Pulmonary artery endothelial cell (primary cell): ENCODE results near the gene CBL. TPM values are rescaled to one million over a fixed set of nuclear protein-coding genes. Genes with fewer than 3 reads are reported as not detected.
A peak's percentile ranks its signal among the peaks of the same experiment; 100 is the strongest.

Experiments used
- DNase-seq: peaks from one replicate; pipeline ENCODE4 v3.0.0-alpha.2; 2011; ENCODE audit warnings: low read depth, low spot score
- total RNA-seq: library from RNA; depleted of rRNA; stranded (reverse); fragments of >200 nt; gene quantifications from 2 replicates; pipeline ENCODE4 v1.2.3, GENCODE V29; 2014

The CBL gene
- total RNA-seq, 1 donor from 2014 or later = 11.9 TPM

DNA sequence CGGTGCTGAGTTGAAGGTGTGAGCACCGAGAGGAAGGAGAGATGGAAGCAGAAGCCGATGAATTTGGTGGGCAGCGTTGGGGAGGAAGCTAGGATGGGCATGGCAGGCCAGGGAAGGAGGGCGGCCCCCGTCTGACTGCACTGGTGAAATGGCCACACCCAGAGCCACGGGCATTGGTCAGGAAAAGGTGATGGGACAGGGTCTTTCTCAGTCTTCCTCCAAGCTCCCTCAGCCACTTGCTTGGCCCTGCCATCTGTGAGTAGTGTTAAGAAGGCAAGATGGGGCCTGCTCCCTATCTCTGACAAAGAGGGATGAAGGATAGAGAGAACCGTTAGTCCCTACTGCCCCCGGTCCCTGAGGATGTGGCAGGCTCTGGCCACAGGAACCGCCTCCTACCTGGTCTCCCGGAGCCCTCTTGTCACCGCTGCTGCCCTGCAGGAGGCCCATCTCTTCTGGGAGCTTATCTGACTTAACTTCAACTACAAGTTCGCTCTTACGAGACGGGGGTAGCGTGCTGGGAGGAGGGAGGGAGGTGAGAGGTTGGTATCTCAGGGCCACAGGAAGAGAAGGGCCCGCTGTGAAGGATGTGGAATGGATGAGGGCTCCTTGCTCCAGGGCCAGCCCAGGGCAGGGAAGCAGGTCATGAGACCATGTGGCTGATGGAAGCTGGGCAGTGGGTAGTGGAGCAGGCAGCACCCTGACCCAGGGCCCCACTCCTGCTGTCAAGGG is 104.0 kb downstream of the CBL start:
- DNase-seq = no peak

DNA sequence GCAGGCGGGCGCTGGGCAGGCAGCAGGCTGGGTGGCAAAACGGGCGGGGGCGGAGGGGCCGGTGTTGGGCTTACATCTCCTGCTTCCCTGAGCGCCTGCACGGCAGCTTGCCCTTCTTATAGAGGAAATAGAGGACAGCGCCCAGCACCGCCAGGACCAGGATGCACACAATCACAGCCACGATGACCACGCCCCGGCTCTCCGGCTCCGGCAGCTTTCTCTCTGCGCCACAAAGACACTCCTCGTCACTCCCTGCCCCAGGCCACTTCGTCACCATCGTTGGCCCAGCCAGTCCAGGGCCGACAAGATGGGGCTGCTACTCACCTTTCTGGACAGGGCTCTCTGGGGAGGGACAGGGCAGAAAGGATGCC is 104.5 kb downstream of the CBL start:
- DNase-seq = no peak

DNA sequence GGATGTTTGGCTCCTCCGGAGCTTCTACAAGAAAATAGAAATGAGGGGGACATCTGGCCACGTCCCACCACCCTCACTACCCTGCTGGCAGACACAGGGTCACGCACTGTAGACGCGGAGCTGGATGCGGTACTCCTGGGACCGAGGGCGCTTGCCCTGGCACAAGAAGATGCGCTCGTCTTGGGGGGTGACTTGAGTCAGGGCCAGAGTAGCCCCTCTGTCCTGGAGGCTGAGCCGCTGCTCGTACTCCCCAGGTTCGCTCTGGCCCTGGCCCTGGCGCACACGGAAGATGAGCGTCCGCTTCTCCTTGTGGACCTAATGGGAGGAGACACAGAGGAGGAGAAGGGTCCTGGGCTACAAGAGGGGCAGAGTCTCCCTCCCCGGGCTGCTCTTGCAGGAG is 108.6 kb downstream of the CBL start:
- DNase-seq = no peak

DNA sequence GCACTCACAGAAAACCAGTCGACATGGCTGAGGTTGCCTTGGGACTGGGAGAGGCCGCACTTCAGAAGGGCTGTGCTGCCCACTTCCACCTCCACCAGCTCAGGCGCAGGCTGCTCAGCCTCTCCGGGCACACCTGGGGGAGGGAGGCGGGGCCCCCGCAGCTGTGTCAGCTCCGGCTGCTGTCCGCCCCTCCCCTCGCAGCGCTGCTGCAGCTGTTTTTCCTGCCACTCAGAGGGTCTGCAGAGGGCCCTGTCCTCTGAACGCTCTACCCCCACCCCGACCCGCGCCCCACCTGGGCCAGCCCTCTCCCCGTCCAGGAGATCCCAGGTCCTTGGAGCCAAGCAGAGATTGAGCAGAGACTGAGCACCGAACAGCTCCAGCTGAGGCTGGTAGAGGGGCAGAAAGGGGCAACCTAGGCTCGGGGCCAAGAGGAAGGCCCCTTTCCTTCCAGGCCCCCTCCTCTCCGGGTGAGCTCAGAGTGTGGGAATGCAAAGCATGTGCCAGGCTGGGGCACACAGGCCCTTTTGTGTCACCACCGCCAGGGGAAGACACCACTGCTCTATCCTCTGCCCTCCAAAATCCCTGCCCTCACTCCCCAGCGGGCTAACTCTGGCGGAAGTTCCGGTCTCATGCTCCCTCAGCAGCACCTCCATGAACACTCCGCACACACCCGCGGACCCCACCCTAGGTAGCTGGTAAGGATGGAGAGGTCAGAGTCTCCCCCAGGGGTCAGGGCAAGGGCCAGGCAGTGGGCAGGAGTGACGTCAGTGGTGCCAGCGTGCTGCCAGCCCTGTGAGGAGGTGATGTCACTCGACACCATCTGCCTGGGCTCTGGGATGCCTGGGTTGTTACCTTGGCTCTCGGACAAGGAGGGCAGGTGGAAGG is 109.2 kb downstream of the CBL start:
- no peak for DNase-seq

DNA sequence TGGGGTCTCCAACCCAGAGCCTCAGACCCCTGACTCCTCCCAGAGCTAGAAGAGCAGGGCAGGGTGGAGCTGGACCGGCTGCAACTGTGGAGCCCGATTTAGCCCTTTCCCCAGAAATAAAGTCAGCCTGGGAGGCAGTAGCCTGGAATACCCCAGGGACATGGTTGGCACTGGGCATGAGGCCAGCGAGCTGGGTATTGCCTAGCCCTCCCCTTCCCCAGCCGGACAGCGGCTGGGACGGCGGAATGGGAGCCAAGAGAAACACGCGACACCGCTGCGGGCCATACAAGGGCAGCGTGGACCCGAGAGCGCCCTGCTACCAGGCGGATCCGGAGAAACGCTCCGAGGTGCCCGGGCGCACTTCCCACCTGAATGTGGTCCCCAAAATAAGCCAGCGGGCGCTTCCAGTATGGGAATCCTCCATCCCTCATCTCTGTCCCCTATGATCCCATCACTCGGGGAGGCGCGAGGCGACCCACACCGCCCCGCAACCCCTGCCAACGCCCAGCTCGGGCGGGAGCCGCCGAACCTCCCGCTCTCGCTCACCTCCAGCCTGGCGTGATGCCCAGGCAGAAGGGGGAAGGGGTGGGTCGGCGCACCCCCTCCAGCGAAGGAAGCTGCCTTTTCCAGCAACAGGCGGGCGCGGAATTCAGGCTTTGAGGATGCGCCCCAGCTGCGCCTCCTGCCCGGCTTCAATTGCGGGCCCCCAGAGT is 110.0 kb downstream of the CBL start:
- no peak for DNase-seq

DNA sequence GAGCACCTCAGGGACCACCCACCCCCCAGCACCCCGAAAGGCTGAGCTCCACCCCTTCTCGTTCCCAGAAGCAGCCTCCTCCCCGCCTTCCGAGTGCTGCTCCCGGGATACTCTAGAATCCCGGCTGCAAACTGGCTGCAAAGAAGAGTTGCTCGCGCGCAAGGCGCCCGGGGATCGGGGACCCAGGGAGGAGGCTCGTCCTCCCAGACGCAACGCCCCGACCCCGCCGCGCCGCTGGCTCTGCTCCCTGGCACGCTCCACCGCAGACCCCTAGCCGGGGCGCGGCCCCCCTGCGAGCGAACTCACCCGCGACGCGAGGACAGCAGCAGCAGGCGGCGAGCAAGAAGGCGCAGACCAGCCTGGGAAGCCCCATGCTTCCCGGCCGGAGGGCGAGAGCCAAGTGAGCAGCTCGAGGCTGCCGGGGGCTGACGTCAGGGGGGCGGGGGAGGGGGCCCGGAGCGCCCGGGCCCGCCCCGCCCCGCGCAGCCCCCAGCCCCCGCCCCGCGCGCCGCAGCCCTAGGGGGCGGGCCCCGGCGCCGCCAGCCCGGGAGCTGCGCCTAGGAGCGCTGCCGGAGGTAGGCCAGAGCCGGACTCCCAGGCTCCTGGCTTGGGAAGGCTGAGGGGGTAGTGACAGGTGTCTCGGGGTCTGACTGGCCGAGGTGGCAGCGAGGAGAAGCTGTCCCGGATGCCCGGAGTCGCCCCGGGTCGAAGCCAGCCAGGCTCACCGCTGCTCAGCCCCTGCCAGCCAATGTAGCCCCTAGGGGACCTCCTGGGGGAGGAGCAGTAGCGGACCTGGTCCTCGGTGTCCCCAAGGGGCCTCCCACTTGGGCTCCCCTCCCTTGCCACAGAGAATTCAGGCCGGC is 110.8 kb downstream of the CBL start, which contains the start of gene MCAM:
Gene MCAM, minus strand, starts transcription at position 402 of the 863 bp plus-strand sequence. Its CDS starts 29 bp downstream, at position 373.
- DNase-seq = no peak

DNA sequence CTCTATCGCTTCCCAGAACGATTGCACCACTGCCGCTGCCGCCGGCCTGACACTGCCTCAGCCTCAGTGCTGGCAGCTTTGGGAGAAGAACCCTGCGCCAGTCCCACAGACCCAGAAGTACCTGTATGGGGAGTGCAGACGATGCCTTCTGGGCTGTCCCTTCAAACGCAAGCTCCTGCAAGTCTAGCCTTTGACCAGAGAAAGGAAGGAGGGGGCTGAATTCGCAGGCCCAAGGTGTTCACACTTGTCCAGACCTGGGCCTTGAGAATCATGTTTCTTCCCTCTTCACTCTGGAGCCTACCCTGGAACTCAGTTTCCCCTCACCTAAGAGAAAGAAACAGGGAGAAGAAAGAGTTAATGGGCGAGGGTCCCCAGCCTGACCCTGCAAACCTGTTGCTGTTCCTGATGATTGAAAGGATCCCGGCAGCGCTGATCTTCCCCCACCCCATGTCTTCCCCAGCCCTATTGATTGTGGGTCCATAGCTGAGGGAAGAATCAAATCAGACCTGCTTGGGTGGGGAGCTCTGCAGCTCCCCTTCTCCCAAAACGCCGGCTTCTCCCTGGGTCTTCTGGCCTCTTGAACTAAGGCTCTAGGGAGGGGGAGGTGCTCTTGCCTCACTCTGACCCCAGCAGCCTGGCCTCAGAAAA is 111.6 kb downstream of the CBL start:
- DNase-seq = no peak

DNA sequence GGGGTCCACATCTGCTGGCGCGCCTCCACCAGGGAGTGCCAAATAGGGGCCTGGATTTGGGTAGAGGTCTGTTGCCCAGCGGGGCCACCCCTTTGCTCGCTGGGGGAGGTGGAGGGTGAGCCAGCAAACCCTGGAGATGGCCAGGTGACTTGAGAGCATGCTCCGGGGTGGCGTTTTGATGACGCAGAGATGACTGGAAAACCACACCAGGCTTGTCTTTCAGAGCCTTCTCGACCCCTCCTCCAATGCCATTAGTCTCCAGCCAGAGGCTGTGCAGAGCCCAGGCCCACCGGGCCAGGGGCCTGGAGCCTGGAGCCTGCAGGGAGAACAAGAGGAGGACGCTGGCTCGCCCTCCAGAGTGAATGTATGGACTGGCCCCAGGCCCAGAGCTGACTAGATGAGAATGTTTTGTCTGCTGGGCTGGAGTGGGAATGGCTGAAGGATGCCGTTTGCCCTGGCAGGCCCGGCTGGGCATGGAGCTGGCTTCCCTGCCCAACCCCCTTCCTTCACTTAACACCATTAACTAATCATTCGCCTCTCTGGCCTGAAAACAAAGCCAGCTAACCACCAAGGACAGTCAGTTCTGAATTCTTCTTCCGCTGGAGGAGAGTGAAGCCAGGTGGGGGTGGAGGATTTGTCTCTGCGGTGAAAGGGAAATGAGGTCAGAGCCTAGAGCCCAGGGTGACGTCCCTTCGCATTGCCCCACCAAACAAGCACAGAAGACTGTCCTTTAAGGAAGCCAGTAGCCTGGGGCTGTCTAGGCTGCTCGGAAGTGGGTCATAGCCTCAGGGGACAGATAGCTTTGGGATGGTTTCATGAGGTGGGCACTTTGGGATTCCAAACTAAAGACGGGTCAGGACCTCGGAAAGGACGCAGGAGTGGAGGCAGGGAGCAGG is 112.3 kb downstream of the CBL start:
- no peak for DNase-seq

DNA sequence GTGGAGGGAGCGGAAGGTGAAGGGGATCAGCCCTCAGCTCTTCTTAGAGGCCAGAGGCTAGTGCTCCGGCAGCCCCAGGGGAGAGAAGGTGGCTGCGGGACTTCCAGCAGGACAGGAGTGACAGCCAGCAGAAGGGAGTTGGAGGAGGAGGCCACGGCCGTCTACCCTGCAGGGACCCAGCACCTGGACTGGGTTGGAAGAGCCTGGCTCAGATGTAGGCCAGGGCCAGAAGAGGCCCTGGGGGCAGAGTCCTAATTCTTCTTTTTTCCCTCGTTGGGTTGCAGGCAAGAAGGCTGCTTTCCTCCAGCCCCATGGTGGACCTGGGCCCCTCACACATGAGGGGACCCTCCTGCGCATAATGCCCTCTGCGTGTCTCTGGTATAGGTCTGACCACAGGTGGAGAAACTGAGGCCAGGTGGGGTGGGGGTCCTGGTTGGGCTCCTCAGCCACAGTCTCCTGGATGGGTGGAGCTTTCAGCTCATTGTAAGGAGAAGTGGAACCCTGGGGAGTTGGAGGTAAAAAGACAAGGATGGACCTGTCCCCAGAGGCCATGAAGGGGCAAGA is 113.1 kb downstream of the CBL start:
- no peak for DNase-seq

DNA sequence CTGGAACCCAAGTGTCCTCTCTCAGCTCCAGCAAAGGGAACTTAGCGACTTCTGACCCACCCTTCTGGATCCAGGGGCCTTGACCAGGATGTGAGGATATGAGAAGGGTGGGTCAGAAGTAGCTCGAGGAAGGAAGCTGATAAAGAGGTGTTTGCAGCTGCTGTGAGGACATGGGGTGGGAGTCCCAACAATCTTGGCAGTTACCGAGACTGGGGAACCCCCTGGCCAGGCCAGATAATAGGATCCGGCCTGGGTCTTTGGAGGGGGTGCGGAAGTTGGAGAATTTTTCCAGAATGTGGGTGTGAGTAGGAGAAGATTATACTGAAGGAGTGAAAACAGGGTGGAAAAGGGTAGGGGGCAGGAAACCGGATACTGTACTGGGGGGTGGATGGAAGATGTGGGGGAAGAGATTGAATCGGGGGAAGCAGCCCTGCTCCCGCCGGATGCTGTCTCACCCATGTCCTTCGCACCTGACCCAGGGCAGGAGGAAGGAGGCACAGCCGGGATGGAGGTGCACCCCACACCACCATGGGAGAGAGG is 113.6 kb downstream of the CBL start:
- DNase-seq = peak; percentile 78

DNA sequence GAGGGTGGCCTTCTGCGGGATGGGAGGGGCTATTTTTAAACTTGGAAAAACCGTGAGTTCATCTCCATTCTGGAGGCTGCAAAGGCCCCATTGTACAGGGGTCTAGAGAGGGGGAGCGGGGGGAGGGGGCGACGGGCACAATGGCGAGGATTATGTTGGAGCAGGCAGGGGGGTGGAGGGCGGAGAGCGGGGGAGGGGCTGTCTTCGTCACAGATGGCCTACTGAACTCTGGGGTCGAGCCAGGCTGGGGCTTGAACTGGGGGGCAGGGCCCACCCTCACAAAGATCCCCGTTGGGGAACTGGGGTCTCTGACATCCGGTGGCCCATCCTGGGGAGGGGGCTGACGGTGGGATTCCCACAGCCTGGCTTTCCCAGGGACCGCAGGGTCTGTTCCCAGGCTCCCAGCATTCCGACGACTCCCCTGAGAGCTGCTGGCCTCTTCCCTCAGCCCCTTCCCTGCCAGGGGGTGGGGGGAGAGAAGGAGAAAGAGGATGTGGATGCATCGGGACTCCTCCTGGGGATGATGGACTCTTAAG is 114.2 kb downstream of the CBL start:
- DNase-seq = no peak

DNA sequence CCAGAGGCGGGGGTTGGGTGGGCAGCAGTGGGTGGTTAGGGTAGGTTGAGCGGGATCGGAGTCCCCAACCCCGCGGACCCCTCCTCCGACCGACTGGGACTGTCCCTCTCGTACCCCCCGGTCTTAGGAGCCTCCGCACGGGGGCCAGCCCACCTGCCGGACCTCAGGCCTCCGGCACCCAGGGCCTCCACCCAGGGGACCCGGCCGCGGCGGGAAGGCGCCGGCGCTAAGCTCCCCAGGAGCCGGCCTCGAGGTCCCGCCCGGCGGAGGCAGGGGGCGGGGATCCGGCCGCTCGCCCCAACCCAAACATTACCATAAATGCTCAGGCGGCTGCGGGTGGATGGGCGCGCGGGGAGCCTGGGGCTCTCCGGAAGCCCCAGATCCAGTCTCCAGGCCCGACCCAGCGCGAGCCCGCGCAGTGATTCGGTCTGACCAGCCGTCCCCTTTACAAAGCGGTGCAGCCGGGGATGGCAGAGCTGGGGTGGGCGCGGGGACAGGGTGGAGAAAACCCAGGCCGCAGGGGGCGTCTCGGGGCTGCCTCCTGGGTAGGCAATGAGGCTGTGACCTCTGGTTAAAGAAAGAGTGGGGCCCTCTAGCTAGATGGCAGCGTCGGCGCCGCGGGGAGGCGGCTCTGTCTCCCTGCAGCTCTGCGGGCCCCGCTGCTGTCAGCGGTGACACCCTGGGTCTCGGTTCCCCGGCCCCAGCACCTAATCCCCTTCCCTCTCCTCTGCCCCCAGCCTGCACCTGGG is 114.8 kb downstream of the CBL start:
- DNase-seq = no peak

DNA sequence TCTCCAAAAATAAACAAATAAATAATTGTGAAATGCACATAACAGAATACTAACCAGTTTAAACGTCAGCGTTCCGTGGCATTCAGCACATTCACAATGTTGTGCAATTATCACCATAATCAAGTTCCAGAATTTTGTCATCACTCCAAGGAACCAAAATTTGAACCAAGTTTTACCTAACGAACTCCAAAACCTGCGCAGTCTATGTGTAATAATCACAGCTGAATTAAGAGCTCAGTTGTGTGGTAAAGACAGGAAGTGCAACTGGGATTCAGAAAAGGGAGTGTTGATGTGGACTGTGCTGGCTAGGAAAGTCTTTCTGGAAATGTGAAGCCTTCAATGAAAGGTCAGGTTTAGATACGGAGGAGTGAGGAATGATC is 116.2 kb downstream of the CBL start:
- DNase-seq = no peak

DNA sequence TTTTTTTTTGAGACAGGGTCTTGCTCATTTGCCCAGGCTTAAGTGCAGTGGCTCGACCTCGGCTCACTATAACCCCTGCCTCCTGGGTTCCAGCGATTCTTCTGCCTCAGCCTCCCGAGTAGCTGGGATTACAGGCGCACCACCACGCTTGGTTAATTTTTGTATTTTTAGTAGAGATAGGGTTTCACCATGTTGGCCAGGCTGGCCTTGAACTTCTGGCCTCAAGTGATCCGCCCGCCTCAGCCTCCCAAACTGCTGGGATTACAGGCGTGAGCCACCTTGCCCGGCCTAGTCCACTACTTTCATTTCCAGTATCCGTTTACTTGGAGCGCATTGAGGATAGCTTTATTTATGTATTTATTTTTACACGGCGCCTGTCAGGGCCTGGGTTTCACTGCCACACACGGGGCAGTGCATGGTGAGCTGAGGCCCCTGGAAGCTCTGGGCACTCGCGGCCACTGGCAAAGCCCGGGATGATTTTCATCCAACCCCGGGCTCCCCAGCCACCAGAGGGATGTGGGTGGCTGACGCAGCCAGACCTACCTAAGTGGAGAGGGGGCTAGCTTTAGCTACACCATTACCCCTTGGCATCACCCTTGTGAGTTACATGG is 116.9 kb downstream of the CBL start:
- no peak for DNase-seq

DNA sequence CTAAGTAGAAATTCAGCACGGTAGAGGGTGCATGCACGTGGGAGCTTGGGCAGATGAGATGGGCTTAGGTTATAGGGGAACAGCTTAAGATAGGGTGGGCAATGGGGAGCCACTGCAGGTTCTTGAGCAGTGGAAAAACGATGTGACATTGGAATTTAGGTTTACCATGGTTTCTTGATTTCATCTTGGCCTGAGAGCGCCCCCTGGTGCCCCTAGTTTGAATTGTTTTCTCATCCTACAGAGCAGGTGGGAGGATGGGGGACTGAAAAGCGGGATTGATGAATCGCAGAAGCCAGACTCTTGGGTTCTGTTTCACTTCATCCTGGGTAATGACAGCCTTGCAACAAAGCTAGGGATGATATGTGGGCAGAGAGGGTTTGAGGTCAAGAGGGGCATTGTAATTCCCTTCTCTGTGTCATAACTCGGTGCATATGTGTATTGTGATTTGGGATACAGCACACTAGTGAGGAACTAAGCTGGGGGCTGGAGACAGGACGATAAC is 117.4 kb downstream of the CBL start:
- DNase-seq = no peak

DNA sequence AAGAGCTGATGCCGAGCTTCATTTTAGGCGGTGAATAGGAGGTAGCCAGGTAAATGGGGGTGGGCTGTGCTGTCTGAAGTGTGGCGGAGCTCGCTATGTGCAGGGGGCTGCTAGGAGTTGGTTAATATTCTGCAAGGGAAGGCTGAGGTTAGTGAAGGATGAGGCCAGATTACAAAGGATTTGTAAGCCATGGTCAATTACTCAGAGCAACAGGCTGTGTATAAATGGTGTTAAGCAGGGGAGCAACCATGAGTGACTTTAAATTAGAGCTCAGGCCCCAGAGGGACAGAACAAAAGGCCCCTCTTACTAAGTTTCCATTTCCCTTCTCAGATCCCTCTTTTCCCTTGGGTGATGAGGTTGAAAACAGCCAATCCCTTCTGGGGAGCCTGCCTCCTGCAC is 118.0 kb downstream of the CBL start:
- DNase-seq = no peak

DNA sequence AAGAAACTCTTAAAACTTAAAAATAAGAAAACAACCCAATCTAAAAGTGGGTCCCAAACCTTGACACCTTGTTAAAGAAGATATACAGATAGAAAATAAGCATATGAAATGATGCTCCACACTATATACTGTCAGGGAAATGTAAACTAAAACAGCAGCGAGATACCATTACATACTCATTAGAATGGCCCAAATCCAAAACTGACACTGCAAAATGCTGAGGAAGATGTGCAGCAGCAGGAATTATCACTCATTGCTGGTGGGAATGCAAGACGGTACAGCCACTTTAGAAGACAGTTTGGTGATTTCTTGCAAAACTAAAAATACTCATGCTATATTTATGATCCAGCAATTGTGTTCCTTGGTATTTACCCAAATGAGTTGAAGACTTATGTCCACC is 123.2 kb downstream of the CBL start:
- DNase-seq = no peak
